Kidney capillary endothelial cell (primary cell): ENCODE results near the gene UBE2H.

Experiments
- DNase-seq: peaks from one replicate; pipeline ENCODE4 v3.0.0-alpha.2; 2018; ENCODE audit warnings: low spot score

The UBE2H gene

DNA sequence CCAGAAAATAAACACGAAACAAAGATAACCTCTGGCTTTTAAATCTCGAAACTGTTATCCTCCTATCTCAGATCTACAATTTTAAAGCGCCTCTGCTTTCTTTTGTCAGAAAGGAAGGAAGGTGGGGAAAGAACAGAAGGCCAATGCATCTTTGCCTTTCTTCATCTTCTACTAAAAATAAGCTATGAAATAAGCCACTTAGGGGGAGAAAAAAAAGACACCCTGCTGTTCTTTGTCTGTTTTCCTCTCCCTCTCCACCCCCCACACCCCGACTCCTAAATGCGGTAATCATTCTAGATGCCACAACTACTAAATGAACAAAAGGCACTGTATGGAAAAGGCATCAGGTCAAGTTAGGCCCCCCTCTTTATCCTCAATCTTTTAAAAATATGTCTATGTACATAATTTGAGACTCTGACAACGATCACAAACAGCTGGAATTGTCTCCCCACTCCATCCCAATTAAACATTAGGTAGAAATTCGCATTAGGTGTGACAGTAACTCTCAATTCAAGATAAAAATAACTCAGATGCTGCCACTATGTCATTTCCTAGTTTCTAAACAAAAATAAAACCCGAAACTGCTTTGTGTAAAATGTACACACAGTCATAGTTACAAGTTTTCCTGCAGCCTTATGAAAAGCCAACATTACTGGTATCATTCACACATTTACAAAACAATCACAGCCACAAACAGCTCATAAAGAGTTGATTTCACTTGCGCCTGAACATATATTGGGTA is 2.4 kb downstream of the UBE2H start:
- DNase-seq: peak; percentile 25

DNA sequence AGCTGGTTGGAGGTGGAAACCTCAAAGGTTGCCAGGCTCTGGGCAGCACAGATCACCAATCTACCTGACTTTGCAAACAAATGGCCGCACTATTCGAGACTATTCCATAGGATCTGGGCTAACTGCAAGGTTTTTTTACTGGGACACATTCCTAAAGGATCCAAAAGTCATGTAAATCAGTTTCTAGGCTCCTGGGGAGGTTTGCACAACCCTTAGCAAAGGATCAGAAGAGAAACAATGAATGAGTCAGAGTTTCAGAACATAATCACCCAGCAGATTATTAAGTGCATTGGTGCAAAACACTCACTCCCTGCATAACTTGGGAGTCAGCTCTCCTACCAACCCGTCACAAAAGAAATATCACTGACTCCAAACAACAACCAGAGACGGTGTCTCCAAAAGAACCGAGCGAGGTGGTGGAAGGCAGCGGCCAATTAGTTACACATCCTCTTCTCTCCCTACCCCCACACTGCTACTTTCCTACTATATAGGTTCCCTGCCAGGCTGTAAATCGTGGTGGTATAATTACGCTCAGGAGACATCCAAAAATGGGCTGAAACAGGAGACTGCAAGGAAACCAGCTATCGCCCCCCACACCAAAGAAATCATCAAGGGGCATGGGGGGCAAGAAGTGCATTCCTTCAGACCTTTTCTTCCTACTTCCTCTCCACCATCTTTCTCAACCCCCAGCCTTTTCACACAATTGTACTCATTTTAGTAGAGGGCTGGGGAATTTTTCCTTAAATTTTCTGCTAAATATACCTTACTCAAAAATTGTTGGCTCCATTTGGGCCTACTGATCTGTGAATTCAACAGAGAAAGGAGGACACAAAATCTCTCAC is 3.2 kb downstream of the UBE2H start:
- peak; percentile 71 for DNase-seq

DNA sequence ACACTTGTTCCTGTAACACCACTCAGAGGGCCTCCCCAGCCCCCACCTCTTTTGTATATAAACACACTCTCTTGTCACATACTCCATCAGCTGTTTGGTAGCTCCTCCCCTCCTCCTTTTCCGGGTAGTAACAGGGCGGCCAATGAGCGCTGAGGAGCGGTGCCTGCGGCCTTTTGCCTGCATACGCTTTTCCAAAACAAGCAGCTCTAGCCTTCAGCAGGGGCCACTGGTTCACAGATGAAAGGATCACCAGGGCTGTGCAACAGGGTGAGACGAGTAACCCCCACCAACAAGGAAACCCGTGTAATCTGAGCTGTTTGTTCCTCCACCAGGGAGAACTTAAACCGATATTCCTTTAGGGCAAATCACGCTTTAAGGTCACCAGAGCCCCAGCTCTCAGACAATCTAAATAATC is 3.9 kb downstream of the UBE2H start:
- peak; percentile 53 for DNase-seq

DNA sequence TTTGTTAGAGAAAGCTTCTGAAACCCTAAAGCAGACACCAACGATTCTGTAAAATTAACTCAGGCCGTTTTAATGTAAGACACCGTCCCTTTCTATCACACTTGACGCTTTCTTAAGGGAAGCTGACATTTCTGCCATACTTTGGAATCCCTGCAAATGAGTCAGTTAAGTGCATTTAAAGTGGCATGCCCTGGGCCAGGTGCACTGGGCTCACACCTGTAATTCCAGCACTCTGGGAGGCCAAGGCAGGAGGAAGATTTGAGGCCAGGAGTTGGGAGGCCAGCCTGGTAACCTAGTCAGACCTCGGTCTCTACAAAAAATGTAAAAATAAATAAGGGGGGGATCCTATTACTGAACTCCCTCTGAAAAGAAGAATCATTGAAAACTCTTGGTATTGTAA is 4.4 kb downstream of the UBE2H start:
- no peak for DNase-seq

DNA sequence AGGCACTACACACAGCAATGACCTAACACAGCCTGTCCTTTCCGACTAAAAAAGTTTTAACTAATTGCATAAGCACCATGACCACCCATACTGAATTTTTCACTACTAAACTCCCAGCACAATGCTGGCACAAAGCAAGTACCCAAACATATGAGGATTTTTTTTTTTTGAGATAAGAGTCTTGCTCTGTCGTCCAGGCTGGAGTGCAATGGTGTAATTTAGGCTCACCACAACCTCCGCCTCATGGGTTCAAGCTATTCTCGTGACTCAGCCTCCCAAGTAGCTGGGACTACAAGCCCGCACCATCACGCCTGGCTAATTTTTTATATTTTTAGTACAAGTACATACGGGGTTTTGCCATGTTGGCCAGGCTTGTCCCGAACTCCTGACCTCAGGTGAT is 5.1 kb downstream of the UBE2H start:
- no peak for DNase-seq

DNA sequence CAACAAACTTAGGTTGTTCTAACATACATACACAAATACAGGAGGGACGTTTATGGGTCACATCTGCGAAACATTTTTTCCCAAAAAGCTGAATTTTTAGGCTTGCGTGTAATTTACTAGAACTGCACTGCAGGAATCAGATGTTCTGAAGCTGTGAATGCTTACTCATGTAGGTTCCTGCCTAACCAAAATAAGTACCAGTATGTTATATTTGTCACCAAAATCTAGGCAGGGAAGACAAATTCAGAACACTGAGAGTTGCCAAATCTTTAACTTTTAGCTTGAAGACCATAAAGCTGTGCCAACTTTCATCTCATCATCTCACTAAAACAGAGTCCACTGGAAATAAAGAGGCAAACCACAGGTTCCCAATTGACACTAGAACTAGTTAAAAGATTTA is 5.7 kb downstream of the UBE2H start:
- no peak for DNase-seq

DNA sequence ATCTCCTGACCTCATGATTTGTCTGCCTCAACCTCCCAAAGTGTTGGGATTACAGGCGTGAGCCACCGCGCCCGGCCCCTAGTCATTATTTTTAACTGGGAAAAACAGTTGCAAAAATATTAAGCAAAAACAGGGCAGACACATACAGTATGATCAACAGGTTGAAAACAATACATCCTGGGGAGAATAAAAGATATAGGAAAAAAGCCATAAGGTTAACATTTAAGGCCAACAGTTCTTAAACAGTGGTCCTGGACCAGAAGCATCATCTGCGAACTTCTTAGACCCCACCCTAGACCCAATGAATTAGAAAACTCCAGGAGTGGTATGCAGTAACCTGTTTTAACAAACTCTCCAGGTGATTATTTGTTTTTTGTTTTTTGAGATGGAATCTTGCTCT is 6.5 kb downstream of the UBE2H start:
- DNase-seq: no peak

DNA sequence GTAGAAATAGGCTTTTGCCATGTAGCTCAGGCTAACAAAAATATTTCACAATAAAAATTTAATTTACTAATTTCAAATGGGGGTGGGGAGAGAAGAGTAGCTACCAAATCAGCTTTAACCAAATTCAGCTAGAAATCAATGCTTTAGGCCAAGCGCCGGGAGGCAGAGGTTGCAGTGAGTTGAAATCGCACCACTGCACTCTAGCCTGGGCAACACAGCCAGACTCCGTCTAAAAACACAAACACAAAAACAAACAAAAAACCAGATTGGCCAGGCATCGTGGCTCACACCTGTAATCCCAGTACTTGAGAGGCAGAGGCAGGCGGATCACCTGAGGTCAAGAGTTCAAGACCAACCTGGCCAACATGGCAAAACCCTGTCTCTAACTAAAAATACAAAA is 9.4 kb downstream of the UBE2H start:
- DNase-seq: no peak

DNA sequence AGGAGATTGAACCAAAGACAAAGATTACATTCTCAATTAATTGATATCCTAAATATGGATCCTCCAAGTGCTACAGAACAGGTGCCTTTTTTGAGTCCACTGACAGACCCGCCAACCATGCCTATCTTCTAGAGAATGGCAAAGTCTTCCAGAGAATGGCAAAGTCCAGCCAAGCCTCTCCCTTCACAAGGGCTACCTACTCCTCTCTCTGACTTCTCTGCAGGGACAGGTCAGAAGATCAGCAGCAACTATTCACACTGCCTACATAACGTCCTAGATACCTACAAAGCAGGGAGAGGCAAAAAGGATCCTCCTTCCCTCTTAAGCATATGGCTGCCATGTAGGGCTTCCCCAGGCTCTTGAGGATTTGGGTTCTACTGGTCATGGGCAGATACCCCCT is 12.4 kb downstream of the UBE2H start:
- DNase-seq: no peak

DNA sequence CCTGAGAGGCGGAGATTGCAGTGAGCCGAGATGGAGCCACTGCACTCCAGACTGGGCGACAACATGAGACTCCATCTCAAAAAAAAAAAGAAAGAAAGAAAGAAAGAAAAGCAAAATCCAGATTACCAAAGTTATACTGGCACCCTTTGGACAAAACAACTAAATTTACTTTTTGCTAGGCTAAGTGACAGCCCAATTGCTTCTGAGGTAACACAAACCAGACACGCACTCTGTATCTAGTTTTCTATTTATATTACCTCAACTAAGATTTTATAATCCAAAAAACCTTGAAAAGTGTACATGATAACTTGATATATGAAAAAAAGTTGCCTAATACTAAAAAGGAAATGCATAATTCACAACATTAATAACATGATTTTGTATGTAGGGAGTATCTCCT is 12.9 kb downstream of the UBE2H start:
- DNase-seq: no peak

DNA sequence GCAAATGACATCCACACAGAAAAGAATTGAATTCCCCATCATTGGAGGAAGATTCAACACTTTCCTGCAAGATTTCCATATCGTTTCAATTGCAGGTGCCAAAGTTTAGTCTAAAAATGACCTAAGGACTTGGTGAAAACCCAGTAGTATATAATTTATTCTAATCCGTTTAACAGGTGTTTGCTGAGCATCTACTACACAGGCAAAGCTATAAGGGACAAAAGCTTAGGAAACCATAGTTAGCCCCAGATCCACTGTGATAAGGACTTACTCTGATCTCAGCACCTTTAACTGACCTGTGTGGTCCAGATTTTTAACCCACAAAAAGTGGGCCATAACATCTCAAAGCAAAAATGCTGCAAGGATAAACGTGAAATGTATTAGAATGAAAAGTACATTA is 19.1 kb downstream of the UBE2H start:
- no peak for DNase-seq

DNA sequence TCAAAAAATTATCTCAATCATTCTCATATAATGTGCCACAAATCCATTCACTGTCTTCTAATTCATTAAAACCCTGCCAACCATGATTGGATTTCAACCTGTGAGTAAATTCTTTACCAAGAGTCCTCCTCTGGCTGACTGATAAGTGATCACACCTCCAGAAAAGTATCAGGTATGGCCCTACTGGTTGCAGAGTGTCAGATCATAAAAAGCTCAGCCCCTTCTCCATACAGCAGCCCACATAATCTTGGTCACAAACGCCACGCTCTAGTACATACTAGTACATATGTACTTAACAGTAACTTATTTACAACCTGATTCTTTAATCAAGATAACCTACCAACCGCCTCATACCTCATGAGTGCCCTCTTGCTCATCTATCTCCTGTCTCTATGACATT is 26.1 kb downstream of the UBE2H start:
- no peak for DNase-seq

DNA sequence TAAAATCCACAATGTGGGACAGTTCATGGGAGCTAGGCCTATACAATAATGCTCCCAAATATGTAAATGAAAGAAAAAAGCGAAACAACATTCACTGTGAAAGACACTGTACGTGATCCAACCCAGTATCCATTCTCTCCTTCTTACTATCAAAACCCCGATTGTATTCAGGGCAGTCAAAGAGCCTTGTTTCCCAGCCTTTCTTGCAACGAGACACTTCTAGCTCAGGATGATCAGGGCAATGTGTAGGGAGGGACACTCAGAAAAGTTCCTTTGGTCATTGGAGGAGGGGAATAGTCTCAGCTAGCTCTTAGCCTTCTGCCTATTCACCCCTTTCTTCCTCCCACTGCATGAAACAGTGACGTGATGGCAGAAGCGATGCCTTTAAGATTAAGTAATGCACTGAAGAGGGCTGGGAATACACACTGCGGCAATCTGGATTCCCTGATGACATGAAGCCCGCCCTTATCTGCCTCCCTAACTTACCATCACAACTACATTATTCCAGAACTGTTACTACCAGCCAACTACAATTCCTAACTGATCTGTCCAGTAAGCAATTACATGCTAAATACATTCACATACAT is 27.3 kb downstream of the UBE2H start:
- DNase-seq: no peak

DNA sequence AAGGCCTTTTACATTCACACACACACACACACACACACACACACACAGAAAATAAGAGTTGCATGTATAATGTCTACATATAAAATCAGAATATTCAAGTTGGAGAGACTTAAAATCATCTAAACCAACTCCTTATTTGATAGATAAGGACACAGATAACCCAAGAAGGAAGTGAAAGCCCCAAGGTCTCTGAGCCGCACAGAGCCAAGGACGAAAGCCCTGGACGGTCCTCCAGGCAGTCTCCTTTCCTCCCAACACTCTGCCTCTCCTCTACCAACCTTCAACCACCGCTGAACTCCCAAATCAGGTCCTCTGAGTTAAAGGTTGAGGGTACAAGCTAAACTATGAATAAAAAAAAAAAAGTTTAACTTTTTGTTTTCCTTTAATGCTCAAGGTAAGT is 28.2 kb downstream of the UBE2H start:
- DNase-seq: no peak

DNA sequence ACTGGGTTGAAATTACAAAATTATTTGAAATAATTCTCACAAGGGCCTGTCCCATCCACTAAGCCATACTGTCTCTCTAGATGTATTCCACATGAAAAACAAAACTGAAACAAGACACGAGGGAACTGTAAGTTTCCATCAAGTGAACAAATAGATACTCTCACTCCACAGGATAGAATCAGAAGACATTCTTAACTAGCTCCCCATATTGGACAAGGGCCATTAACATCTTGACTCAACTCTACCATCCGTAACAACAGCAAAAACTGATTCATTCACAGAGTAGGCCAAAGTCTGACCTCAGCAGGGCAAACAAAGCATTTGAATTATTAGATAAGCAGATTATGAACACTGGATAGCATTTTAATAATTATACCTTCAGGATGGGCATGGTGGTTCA is 29.1 kb downstream of the UBE2H start:
- no peak for DNase-seq

DNA sequence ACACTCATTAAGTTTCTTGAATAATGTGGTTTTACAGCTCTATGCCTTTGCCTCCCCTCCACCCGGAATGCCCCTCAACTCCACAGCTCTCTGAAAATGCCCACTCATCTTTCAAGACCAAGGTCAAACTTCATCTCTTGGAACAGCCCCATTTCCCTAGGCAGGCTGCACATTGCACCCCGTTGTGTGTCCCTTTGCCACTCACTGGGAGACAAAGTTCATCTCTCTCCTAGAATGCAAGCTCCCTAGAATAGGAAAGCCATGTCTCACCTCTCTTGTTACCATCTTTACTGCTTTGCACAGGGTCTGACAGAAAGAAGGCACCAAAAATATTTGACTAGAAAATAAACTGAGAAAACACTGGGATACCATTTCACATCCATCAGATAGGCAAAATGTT is 33.3 kb downstream of the UBE2H start:
- no peak for DNase-seq

DNA sequence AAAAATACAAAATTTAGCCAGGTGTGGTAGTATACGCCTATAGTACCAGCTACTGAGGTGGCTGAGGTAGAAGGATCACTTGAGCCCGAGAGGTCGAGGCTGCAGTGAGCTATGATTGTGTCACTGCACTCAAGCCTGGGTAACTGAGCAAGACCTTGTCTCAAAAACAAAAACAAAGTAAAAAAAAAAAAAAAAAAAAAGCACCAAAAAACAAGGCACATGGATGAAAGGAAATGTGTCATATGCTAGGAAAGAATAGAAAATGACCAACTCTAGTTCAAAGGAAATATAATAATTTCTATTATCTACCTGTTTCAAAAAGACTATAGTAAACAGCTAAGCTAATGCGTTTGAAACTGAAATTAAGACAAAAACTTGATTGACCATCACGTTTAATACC is 33.8 kb downstream of the UBE2H start:
- DNase-seq: peak; percentile 27

DNA sequence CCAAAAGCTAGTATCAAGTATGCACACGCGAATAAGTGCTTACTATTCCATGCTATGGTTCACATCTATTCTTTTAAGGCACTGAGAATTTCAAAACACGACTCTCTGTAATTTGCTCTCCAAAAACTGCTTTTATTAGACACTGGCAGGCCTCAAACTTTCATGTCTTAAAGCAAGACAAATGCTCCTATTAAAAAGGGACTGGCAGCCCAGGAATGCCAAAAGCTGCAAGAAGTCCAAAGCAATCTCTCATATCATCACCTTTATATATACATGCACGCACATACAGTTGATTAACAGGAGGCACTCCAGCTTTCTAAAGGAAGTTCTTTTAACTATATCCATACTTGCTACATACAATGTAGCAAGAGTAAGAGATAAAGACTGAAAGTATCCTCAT is 34.8 kb downstream of the UBE2H start:
- DNase-seq: no peak

DNA sequence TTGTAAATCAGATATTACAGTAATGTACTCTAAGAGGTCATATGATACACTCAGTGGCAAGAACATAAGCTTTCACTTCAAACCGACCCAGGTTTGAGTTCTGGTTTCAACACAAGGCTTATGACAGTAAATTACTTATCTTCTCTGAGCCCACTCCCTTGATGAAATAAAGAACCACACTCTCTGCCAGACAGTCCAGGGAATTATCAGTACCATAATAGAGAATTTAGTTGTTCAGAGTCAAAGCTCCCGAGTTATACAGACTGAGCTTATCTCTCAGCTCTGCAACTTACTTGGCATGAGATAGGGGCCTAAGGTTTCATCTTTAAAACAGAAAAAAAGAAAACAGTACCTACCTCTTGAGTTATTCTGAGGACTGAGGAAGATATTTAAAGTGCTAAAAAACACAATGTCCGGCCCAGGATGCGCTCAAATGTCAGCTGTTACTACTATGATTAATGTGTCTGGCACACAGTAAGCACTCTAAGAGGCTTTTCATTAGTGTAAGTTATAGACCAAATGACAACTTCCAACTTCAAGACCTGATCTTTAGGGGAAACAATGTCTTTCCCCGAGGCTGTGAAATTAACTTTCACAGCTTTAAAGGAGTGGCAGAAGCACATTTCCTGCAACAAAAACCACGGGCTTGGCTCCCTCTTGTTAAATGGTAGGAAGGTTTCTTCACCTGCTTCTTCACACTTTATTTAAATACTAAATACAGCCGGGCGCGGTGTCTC is 38.1 kb downstream of the UBE2H start:
- DNase-seq: no peak

DNA sequence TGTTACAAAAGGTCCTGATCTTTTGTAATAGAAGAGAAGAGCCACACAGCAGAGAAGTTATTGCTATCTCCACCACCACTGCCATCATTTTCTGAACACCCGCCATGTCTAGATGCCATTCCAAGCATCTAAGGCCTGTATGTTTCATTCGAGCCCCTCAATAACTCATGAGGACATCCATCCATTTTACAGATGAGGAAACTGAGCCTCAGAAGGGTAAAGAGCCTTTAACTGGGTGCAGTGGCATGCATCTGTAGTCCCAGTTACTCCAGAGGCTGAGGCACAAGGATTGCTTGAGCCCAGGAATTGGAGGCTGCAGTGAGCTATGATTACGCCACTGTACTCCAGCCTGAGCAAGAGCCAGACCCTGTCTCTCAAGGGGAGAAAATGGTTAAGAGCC is 39.3 kb downstream of the UBE2H start:
- no peak for DNase-seq

DNA sequence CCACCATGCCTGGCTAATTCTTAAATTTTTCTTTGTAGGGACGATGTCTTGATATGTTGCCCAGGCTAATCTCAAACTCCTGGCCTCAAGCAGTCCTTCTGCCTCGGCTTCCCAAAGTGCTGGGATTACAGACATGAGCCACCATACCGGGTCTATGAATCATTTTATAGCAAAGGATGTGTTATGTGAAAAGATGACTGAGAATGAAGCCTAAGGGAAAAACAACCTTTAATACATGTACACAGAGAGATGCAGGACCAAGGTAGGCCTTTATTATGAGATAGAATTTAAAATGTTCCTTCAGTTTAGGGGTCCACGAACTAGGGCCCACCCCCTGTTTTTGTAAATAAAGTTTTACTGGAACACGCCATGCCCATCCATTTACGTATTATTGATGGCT is 41.0 kb downstream of the UBE2H start:
- no peak for DNase-seq

DNA sequence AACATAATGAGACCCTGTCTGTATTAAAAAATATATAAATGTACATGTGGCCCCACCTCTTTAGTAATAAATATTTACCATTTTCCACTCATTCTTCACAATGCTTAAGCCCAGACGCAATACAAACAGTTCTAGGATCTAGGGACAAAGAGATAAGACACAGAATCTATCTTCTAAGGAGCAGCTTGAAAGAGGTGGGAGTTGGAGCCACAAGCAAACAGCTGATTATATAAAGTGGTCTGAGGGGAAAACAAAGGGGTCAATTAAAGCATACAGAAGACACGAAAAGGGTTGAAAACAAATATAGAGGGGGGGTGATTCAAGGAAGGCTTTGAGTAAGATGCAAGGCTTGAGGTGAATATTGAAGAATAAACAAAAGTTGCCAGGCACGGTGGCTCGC is 43.1 kb downstream of the UBE2H start:
- no peak for DNase-seq

DNA sequence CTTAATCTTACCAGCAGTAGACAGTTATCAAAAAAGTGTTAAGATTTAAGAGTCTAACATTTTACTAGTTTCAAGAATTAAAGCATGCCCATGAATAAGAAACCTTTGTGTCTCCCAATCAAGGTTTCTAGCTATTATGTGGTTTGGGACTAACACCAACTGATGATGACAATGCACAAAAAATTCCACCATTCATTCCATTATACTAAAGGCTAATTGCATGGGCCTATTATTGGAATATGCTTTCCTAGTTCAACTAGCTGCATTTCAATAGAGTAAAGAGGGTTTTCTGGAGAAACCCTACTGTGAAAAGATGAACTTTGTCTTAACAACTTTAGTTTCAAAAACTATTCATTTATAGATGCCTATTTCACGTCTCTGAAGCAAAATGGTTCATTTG is 44.6 kb downstream of the UBE2H start:
- no peak for DNase-seq
